GM23248 (cell line): ENCODE measurements around the gene KCNAB3. TPM values are rescaled to one million over a fixed set of nuclear protein-coding genes. Genes with fewer than 3 reads are reported as not detected.

Experiments
- DNase-seq: peaks from one replicate; pipeline ENCODE4 v3.0.0-alpha.2; 2015
- H2AFZ ChIP-seq: fragments of 200-600 bp; sonication (generic); 2 replicates; pipeline ENCODE4 v1.6.1; 2016; ENCODE audit warnings: antibody characterized with exemption
- H3F3A ChIP-seq: fragments of 200-600 bp; sonication (generic); 2 replicates; pipeline ENCODE4 v1.6.1; 2016; ENCODE audit warnings: mild to moderate bottlenecking, antibody characterized with exemption, mixed run types; ENCODE audit not compliant: insufficient read depth
- H3K27ac ChIP-seq: fragments of 200-600 bp; sonication (generic); 2 replicates; pipeline ENCODE4 v1.5.1; 2016; ENCODE audit warnings: mild to moderate bottlenecking
- H3K27me3 ChIP-seq: fragments of 200-600 bp; sonication (generic); replicated peaks from 2 replicates; pipeline ENCODE4 v1.6.1; 2016; ENCODE audit warnings: mild to moderate bottlenecking; ENCODE audit not compliant: insufficient read depth
- H3K36me3 ChIP-seq: fragments of 200-600 bp; sonication (generic); 2 replicates; pipeline ENCODE4 v1.6.1; 2016; ENCODE audit warnings: low read depth, mild to moderate bottlenecking
- H3K4me1 ChIP-seq: fragments of 200-600 bp; sonication (generic); 2 replicates; pipeline ENCODE4 v1.6.1; 2016; ENCODE audit warnings: mild to moderate bottlenecking; ENCODE audit not compliant: insufficient read depth
- H3K4me2 ChIP-seq: fragments of 200-600 bp; sonication (generic); one replicate; pipeline ENCODE4 v1.6.1; 2016; ENCODE audit warnings: mild to moderate bottlenecking; ENCODE audit not compliant: unreplicated experiment
- H3K4me3 ChIP-seq: fragments of 200-600 bp; sonication (generic); 2 replicates; pipeline ENCODE4 v1.5.1; 2016; ENCODE audit warnings: mild to moderate bottlenecking
- H3K79me2 ChIP-seq: fragments of 200-600 bp; sonication (generic); 2 replicates; pipeline ENCODE4 v1.6.1; 2016; ENCODE audit warnings: mild to moderate bottlenecking; ENCODE audit not compliant: insufficient read depth
- H3K9ac ChIP-seq: fragments of 200-600 bp; sonication (generic); 2 replicates; pipeline ENCODE4 v1.6.1; 2016; ENCODE audit warnings: mild to moderate bottlenecking
- H3K9me2 ChIP-seq: fragments of 200-600 bp; sonication (generic); 2 replicates; pipeline ENCODE4 v1.6.1; 2016; ENCODE audit warnings: mixed run types, mild to moderate bottlenecking, moderate library complexity; ENCODE audit not compliant: insufficient read depth
- H3K9me3 ChIP-seq: fragments of 200-600 bp; sonication (generic); one replicate; pipeline ENCODE4 v1.6.1; 2017; ENCODE audit warnings: low read depth
- H4K20me1 ChIP-seq: fragments of 200-600 bp; sonication (generic); 2 replicates; pipeline ENCODE4 v1.6.0; 2016; ENCODE audit not compliant: insufficient read depth
- EZH2 ChIP-seq: fragments of 200-600 bp; sonication (generic); IDR thresholded peaks from 2 replicates; pipeline ENCODE4 v1.6.1; 2018; ENCODE audit warnings: antibody characterized with exemption, mild to moderate bottlenecking; ENCODE audit not compliant: insufficient read depth, poor library complexity, severe bottlenecking
- EZH2phosphoT487 ChIP-seq: fragments of 200-600 bp; sonication (generic); IDR thresholded peaks from 2 replicates; pipeline ENCODE4 v1.6.1; 2018; ENCODE audit warnings: antibody characterized with exemption, moderate library complexity, mild to moderate bottlenecking, low read depth; ENCODE audit not compliant: insufficient read depth
- WGBS, 2 experiments: methylation state at CpG; one replicate each; pipeline ENCODE4 v1.1.6; 2015 to 2017; ENCODE audit warnings: low lambda C conversion rate in 2 of 2, low coverage in 1 of 2; ENCODE audit errors: missing lambda C conversion rate in 2 of 2; 5-methylcytosine and 5-hydroxymethylcytosine counted together
- in situ Hi-C: fragments of 300-500 bp; cut with MboI; formaldehyde crosslinking; loops from 2 replicates; pipeline ENCODE4 v1.15.0; 2020
- polyA plus RNA-seq: library from polyadenylated mRNA; unstranded; fragments of >200 nt; fragmentation: Nextera tagmentation; extraction: Ambion mirVana; gene quantifications from 2 replicates; pipeline ENCODE4 v1.2.1, GENCODE V29; 2016
- total RNA-seq: library from RNA; depleted of rRNA; stranded (reverse); fragments of >200 nt; shearing (Covaris generic); gene quantifications from 2 replicates; pipeline ENCODE4 v1.2.3, GENCODE V29; 2014; rRNA removed

Gene KCNAB3
- total RNA-seq = 0.22 TPM in 1 of 2 replicates, not detected in the other
- 0.08 and 0.24 TPM in 2 replicates for polyA plus RNA-seq

GRCh38 chr17:7929158-7930023, at the start of gene KCNAB3:
Gene KCNAB3, minus strand, starts transcription at chr17:7929856. Its CDS starts 421 bp downstream, at chr17:7929435.
- peak; percentile 78 for DNase-seq
- no peak within 1 kb of the TSS for H3K4me2 ChIP-seq
- H3F3A ChIP-seq = no peaks in the 10 kb centered on the region
- H3K4me3 ChIP-seq = no peak within 1 kb of the TSS
- no peaks in the 10 kb centered on the region for H3K27me3 ChIP-seq
- no peak within 1 kb of the TSS for H3K27ac ChIP-seq
- H2AFZ ChIP-seq = no peak within 1 kb of the TSS
- TF ChIP-seq EZH2phosphoT487 = no peak
- TF ChIP-seq EZH2 = no peak
- no peaks in the 10 kb centered on the region for H3K9me3 ChIP-seq
- H3K9me2 ChIP-seq = no peaks in the 10 kb centered on the region
- WGBS, 2 experiments = 31 to 37% methylated on average over 15 to 47 of the region's 67 CpGs
- peaks cover 37% of the 10 kb centered on the region for H3K79me2 ChIP-seq
- H3K36me3 ChIP-seq = no peaks in the 10 kb centered on the region
- H3K9ac ChIP-seq = no peak within 1 kb of the TSS
- in situ Hi-C loops = no loop called here
- no peaks in the 10 kb centered on the region for H4K20me1 ChIP-seq
- peaks cover 8% of the 10 kb centered on the region for H3K4me1 ChIP-seq

GRCh38 chr17:7977805-7978204, 48.1 kb upstream of the KCNAB3 start:
- Histone ChIP-seq H3K9me2 (no peaks in the 10 kb centered on the region), H3K4me2 (no peak overlapping the region), H3K79me2 (no peaks in the 10 kb centered on the region), H3K27me3 (no peaks in the 10 kb centered on the region), H2AFZ (no peak overlapping the region), H3F3A (peaks cover 13% of the 10 kb centered on the region), H3K9ac (no peak overlapping the region), H3K4me1 (peaks cover 14% of the 10 kb centered on the region), H3K4me3 (no peak overlapping the region), H3K27ac (no peak overlapping the region), H3K36me3 (no peaks in the 10 kb centered on the region), H3K9me3 (no peaks in the 10 kb centered on the region), H4K20me1 (no peaks in the 10 kb centered on the region)
- 65 to 70% methylated on average over 5 of the region's 5 CpGs for WGBS, 2 experiments
- in situ Hi-C loops = no loop called here
- TF ChIP-seq EZH2 = no peak
- no peak for TF ChIP-seq EZH2phosphoT487
- no peak for DNase-seq

GRCh38 chr17:7977039-7977438, 47.4 kb upstream of the KCNAB3 start:
- H3K9me2 ChIP-seq = no peaks in the 10 kb centered on the region
- no peaks in the 10 kb centered on the region for H3K9me3 ChIP-seq
- DNase-seq = no peak
- H2AFZ ChIP-seq = no peak overlapping the region
- no peaks in the 10 kb centered on the region for H3K36me3 ChIP-seq
- TF ChIP-seq EZH2 (no peak), EZH2phosphoT487 (no peak)
- no peak overlapping the region for H3K27ac ChIP-seq
- H3F3A ChIP-seq = peaks cover 5% of the 10 kb centered on the region
- peaks cover 6% of the 10 kb centered on the region for H3K4me1 ChIP-seq
- no peak overlapping the region for H3K4me2 ChIP-seq
- no peaks in the 10 kb centered on the region for H3K27me3 ChIP-seq
- no peak overlapping the region for H3K9ac ChIP-seq
- no peak overlapping the region for H3K4me3 ChIP-seq
- no peaks in the 10 kb centered on the region for H4K20me1 ChIP-seq
- no peaks in the 10 kb centered on the region for H3K79me2 ChIP-seq
- in situ Hi-C loops = no loop called here
- 70 to 86% methylated on average over 4 of the region's 4 CpGs for WGBS, 2 experiments

- Histone ChIP-seq H3K79me2 (no peaks in the 10 kb centered on the region), H3K27me3 (no peaks in the 10 kb centered on the region), H4K20me1 (no peaks in the 10 kb centered on the region), H3F3A (no peaks in the 10 kb centered on the region), H3K27ac (no peak overlapping the region), H3K9me2 (no peaks in the 10 kb centered on the region), H3K4me3 (no peak overlapping the region), H3K36me3 (no peaks in the 10 kb centered on the region), H3K9me3 (no peaks in the 10 kb centered on the region), H3K9ac (no peak overlapping the region), H3K4me1 (no peaks in the 10 kb centered on the region), H3K4me2 (no peak overlapping the region), H2AFZ (no peak overlapping the region)
- DNase-seq = no peak
- TF ChIP-seq EZH2phosphoT487 (no peak), EZH2 (no peak)
- in situ Hi-C loops = no loop called here
Observed at GRCh38 chr17:7974638-7975131, 45.0 kb upstream of the KCNAB3 start.
